ENCODE data around the gene HHIP.

Gene HHIP

GRCh38 chr4:144634978-144635747 lies 10.8 kb upstream of the HHIP start:
- H3K36me3 ChIP-seq (ENCODE audit: control insufficient read depth, insufficient read depth, low read length) = no peaks in the 10 kb centered on the region
- H3K4me2 ChIP-seq (ENCODE audit: low read length) = no peak overlapping the region
- no peaks in the 10 kb centered on the region for H3K4me1 ChIP-seq
- no peak overlapping the region for H3K9ac ChIP-seq
- no peak overlapping the region for H2AFZ ChIP-seq
- no peak overlapping the region for H3K27ac ChIP-seq
- no peak overlapping the region for H3K4me3 ChIP-seq (ENCODE audit: low read depth, low read length)
- no peaks in the 10 kb centered on the region for H3K9me3 ChIP-seq (ENCODE audit: control insufficient read depth, low read length)
- H3K27me3 ChIP-seq (ENCODE audit: control insufficient read depth, insufficient read depth, low read length) = no peaks in the 10 kb centered on the region
- no peaks in the 10 kb centered on the region for H3K79me2 ChIP-seq
- TF ChIP-seq, protein P1, sequence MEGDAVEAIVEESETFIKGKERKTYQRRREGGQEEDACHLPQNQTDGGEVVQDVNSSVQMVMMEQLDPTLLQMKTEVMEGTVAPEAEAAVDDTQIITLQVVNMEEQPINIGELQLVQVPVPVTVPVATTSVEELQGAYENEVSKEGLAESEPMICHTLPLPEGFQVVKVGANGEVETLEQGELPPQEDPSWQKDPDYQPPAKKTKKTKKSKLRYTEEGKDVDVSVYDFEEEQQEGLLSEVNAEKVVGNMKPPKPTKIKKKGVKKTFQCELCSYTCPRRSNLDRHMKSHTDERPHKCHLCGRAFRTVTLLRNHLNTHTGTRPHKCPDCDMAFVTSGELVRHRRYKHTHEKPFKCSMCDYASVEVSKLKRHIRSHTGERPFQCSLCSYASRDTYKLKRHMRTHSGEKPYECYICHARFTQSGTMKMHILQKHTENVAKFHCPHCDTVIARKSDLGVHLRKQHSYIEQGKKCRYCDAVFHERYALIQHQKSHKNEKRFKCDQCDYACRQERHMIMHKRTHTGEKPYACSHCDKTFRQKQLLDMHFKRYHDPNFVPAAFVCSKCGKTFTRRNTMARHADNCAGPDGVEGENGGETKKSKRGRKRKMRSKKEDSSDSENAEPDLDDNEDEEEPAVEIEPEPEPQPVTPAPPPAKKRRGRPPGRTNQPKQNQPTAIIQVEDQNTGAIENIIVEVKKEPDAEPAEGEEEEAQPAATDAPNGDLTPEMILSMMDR (IDR thresholded peaks at IDR 0.05) = no peak

DNA sequence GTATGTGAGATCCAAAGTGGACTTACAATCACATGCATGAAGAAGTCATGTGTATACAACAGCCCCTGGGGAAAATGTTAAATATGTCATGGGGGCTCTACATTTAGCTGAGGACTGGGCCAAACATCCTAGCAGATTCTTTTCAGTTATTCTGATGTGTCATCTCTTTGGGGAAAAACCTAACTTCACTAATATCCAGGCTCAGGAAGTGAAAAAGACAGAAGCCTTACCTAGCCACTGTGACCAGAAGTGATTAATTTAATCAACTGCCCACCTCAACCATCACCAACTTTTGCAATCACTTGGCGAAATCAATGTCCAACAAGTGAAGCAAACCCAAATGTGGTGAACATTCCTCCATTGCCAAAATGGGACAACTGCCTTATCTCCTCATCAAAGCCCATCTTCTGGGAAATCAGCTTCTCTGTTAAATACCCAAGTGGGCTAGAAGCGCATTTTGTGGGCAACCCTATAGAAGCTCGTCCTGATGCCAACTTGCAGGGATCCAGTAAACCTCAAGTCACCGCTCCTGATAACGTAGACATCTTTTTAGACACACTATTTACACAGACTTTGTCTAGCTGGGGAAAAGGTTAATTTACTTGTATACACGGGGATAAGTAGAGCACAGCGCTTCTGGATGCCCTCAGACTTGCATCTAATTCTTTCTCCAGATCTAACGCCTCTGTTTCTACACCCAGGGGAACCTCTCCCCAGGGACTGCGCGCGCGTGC lies 1.4 kb upstream of the HHIP start:
- no peak overlapping the region for H3K4me3 ChIP-seq (ENCODE audit: low read depth, low read length)

DNA sequence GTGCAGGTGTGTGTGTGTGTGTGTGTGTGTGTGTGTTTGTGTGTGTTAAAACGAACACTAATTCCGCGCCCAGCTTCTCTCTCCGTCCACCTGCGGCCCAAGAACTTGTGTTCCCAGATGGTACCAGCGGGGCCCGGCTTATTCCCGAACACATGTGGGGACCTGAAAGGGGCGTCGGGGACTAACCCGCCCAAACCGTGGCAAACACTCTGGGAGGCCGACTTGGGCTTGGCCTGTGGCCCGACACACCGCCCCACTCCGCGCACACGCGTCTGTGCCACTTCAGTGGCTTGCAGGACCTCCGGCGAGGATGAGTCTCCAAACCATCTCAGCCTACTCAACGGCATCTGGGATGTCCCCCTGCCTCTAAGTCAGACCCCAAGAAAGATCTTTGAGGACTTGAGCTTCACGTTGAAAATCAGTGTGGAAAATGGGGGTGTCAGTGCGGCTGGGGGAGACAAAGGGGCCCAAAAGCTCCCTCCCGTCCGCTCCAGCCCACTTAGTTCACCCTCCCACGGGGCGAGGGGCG lies 790 bp upstream of the HHIP start:
- Histone ChIP-seq H2AFZ (peak overlapping the region; percentile 46), H3K27ac (no peak overlapping the region), H3K9me3 (ENCODE audit: control insufficient read depth, low read length) (no peaks in the 10 kb centered on the region), H3K36me3 (ENCODE audit: control insufficient read depth, insufficient read depth, low read length) (no peaks in the 10 kb centered on the region), H3K9ac (no peak overlapping the region), H3K4me1 (no peaks in the 10 kb centered on the region), H3K4me3 (ENCODE audit: low read depth, low read length) (no peak overlapping the region), H3K79me2 (no peaks in the 10 kb centered on the region), H3K27me3 (ENCODE audit: control insufficient read depth, insufficient read depth, low read length) (no peaks in the 10 kb centered on the region), H3K4me2 (ENCODE audit: low read length) (peak overlapping the region; percentile 68)
- TF ChIP-seq, protein P1 (IDR thresholded peaks at IDR 0.05) = no peak

More for the DNA sequence above, 1.4 kb upstream of the HHIP start:
- H3K27ac ChIP-seq = no peak overlapping the region
- H3K9me3 ChIP-seq (ENCODE audit: control insufficient read depth, low read length) = no peaks in the 10 kb centered on the region
- H3K9ac ChIP-seq = no peak overlapping the region
- TF ChIP-seq, protein P1 (IDR thresholded peaks at IDR 0.05) = no peak
- H2AFZ ChIP-seq = no peak overlapping the region
- no peaks in the 10 kb centered on the region for H3K4me1 ChIP-seq
- H3K79me2 ChIP-seq = no peaks in the 10 kb centered on the region
- no peak overlapping the region for H3K4me2 ChIP-seq (ENCODE audit: low read length)
- no peaks in the 10 kb centered on the region for H3K27me3 ChIP-seq (ENCODE audit: control insufficient read depth, insufficient read depth, low read length)
- no peaks in the 10 kb centered on the region for H3K36me3 ChIP-seq (ENCODE audit: control insufficient read depth, insufficient read depth, low read length)

GRCh38 chr4:144646523-144647094 lies 653 bp downstream of the HHIP start:
- Histone ChIP-seq H3K9me3 (ENCODE audit: control insufficient read depth, low read length) (no peaks in the 10 kb centered on the region), H3K36me3 (ENCODE audit: control insufficient read depth, insufficient read depth, low read length) (no peaks in the 10 kb centered on the region), H2AFZ (no peak overlapping the region), H3K4me2 (ENCODE audit: low read length) (peak overlapping the region; percentile 68), H3K27me3 (ENCODE audit: control insufficient read depth, insufficient read depth, low read length) (no peaks in the 10 kb centered on the region), H3K79me2 (no peaks in the 10 kb centered on the region), H3K9ac (no peak overlapping the region), H3K4me3 (ENCODE audit: low read depth, low read length) (peak overlapping the region; percentile 34), H3K27ac (no peak overlapping the region), H3K4me1 (no peaks in the 10 kb centered on the region)
- TF ChIP-seq, protein P1 (IDR thresholded peaks at IDR 0.05) = no peak

Data from parathyroid adenoma (tissue), 2 donors.